UCSD-AML1 (cell line): ENCODE data around the gene DRD4.

Source experiments
- DNase-seq: peaks from one replicate; lab custom pipeline; 2025; ENCODE audit not compliant: unreplicated experiment; lab: John Stamatoyannopoulos, UW

Gene DRD4

GRCh38 chr11:620935-621814 is 15.9 kb upstream of the DRD4 start:
- no peak for DNase-seq

GRCh38 chr11:621838-622237 is 15.2 kb upstream of the DRD4 start:
- DNase-seq, result no peak

- DNase-seq, result no peak
Observed at GRCh38 chr11:623349-623869, 13.7 kb upstream of the DRD4 start.

GRCh38 chr11:623999-624704 is 12.9 kb upstream of the DRD4 start:
- no peak for DNase-seq

- no peak for DNase-seq
Observed at GRCh38 chr11:624705-625635, 12.1 kb upstream of the DRD4 start, which contains the start of gene CDHR5. TSS of gene CDHR5 (minus strand) at chr11:624955. CDS start at chr11:624902, 53 bp downstream.

GRCh38 chr11:625636-626268 is 11.3 kb upstream of the DRD4 start:
- no peak for DNase-seq

GRCh38 chr11:626475-627307 is 10.4 kb upstream of the DRD4 start, which contains the start of gene SCT:
TSS of gene SCT (minus strand) at chr11:627181. CDS start at chr11:627143, 38 bp downstream.
- no peak for DNase-seq

- no peak for DNase-seq
Observed at GRCh38 chr11:627308-627576, 9.8 kb upstream of the DRD4 start.

GRCh38 chr11:628056-628455 is 9.0 kb upstream of the DRD4 start:
- no peak for DNase-seq

- DNase-seq, result no peak
Observed at GRCh38 chr11:629237-629583, 7.9 kb upstream of the DRD4 start.

- no peak for DNase-seq
Observed at GRCh38 chr11:630871-631270, 6.2 kb upstream of the DRD4 start.

- no peak for DNase-seq
Observed at GRCh38 chr11:635945-636510, 1.0 kb upstream of the DRD4 start.

GRCh38 chr11:637333-637592 is 194 bp downstream of the DRD4 start:
- no peak for DNase-seq

GRCh38 chr11:637593-638521 is 788 bp downstream of the DRD4 start:
- no peak for DNase-seq

- DNase-seq, result no peak
Observed at GRCh38 chr11:638631-639331, 1.7 kb downstream of the DRD4 start.

- no peak for DNase-seq
Observed at GRCh38 chr11:639332-639955, 2.4 kb downstream of the DRD4 start.

- DNase-seq, result no peak
Observed at GRCh38 chr11:640021-640706, 3.1 kb downstream of the DRD4 start.
